DOHH2 (cell line): Measurements from ENCODE around the gene FAAH.

Experiments
- H3F3A ChIP-seq: fragments of 200-600 bp; sonication (generic), shearing (Covaris generic); 2 replicates; pipeline ENCODE4 v1.6.0; 2016; ENCODE audit warnings: antibody characterized with exemption, mild to moderate bottlenecking; ENCODE audit not compliant: control insufficient read depth, insufficient read depth
- H3K27ac ChIP-seq: fragments of 200-600 bp; sonication (generic); 2 replicates; pipeline ENCODE4 v1.5.1; 2014; ENCODE audit warnings: low read depth, mild to moderate bottlenecking, low read length, moderate library complexity
- H3K27me3 ChIP-seq: fragments of 200-600 bp; sonication (generic); 2 replicates; pipeline ENCODE4 v1.6.1; 2014; ENCODE audit warnings: mild to moderate bottlenecking, low read length, mixed read lengths; ENCODE audit not compliant: control insufficient read depth
- H3K36me3 ChIP-seq: fragments of 200-600 bp; sonication (generic); 2 replicates; pipeline ENCODE4 v1.6.1; 2014; ENCODE audit warnings: mild to moderate bottlenecking, low read length, moderate library complexity, mixed read lengths; ENCODE audit not compliant: control insufficient read depth
- H3K4me1 ChIP-seq: fragments of 200-600 bp; sonication (generic); 2 replicates; pipeline ENCODE4 v1.6.1; 2014; ENCODE audit warnings: mild to moderate bottlenecking, low read length, mixed read lengths; ENCODE audit not compliant: control insufficient read depth
- H3K4me2 ChIP-seq: fragments of 200-600 bp; sonication (generic); 2 replicates; pipeline ENCODE4 v1.6.0; 2014; ENCODE audit warnings: mild to moderate bottlenecking, low read length, moderate library complexity
- H3K4me3 ChIP-seq: fragments of 200-600 bp; sonication (generic); 2 replicates; pipeline ENCODE4 v1.5.1; 2014; ENCODE audit warnings: mild to moderate bottlenecking, low read length, mixed read lengths
- H3K79me2 ChIP-seq: fragments of 200-600 bp; sonication (generic); 2 replicates; pipeline ENCODE4 v1.6.1; 2014; ENCODE audit warnings: mild to moderate bottlenecking, low read length, mixed read lengths; ENCODE audit not compliant: control insufficient read depth
- H3K9me2 ChIP-seq: fragments of 200-600 bp; sonication (generic); replicated peaks from 2 replicates; pipeline ENCODE4 v1.6.1; 2014; ENCODE audit warnings: mild to moderate bottlenecking, low read length, mixed read lengths; ENCODE audit not compliant: control insufficient read depth
- H3K9me3 ChIP-seq: fragments of 200-600 bp; sonication (generic); 2 replicates; pipeline ENCODE4 v1.6.1; 2014; ENCODE audit warnings: antibody characterized with exemption, low read length, mixed read lengths; ENCODE audit not compliant: control insufficient read depth, insufficient read depth
- H4K20me1 ChIP-seq: fragments of 200-600 bp; sonication (generic); 2 replicates; pipeline ENCODE4 v1.6.0; 2014; ENCODE audit warnings: low read depth, mild to moderate bottlenecking, antibody characterized with exemption, low read length, moderate library complexity; ENCODE audit not compliant: control insufficient read depth, insufficient read depth
- CTCF ChIP-seq: fragments of 200-600 bp; sonication (generic); IDR thresholded peaks from one replicate; pipeline ENCODE4 v1.5.1; 2014; ENCODE audit warnings: antibody characterized with exemption, mild to moderate bottlenecking, low read depth, low read length; ENCODE audit not compliant: poor library complexity, severe bottlenecking
- EZH2phosphoT487 ChIP-seq: fragments of 200-600 bp; sonication (generic); IDR thresholded peaks from 2 replicates; pipeline ENCODE4 v1.6.1; 2017; ENCODE audit warnings: borderline replicate concordance, mild to moderate bottlenecking, antibody characterized with exemption, low read length, moderate library complexity, mixed read lengths

The FAAH gene

GRCh38 chr1:46368791-46369190 is 25.3 kb upstream of the FAAH start:
- no peaks in the 10 kb centered on the region for H3K27me3 ChIP-seq
- H3F3A ChIP-seq: peaks cover 11% of the 10 kb centered on the region
- no peaks in the 10 kb centered on the region for H3K9me2 ChIP-seq
- H3K79me2 ChIP-seq: no peaks in the 10 kb centered on the region
- H3K4me3 ChIP-seq: no peak overlapping the region
- TF ChIP-seq EZH2phosphoT487 (no peak), CTCF (no peak)
- H3K27ac ChIP-seq: no peak overlapping the region
- H3K9me3 ChIP-seq: no peaks in the 10 kb centered on the region
- peaks cover 24% of the 10 kb centered on the region for H3K36me3 ChIP-seq
- no peaks in the 10 kb centered on the region for H4K20me1 ChIP-seq
- peaks cover 32% of the 10 kb centered on the region for H3K4me1 ChIP-seq
- no peak overlapping the region for H3K4me2 ChIP-seq

GRCh38 chr1:46369542-46370213 is 24.4 kb upstream of the FAAH start:
- Histone ChIP-seq H3K4me1 (peaks cover 34% of the 10 kb centered on the region), H3K36me3 (peaks cover 22% of the 10 kb centered on the region), H3K79me2 (no peaks in the 10 kb centered on the region), H3K27me3 (no peaks in the 10 kb centered on the region), H3K27ac (no peak overlapping the region), H3K4me3 (peak overlapping the region; percentile 32), H3F3A (peaks cover 11% of the 10 kb centered on the region), H3K9me2 (no peaks in the 10 kb centered on the region), H3K4me2 (peak overlapping the region; percentile 45), H3K9me3 (no peaks in the 10 kb centered on the region), H4K20me1 (no peaks in the 10 kb centered on the region)
- no peak for TF ChIP-seq EZH2phosphoT487
- no peak for TF ChIP-seq CTCF

GRCh38 chr1:46370214-46370633 is 23.9 kb upstream of the FAAH start:
- Histone ChIP-seq H3K9me3 (no peaks in the 10 kb centered on the region), H3K36me3 (peaks cover 17% of the 10 kb centered on the region), H3K27ac (no peak overlapping the region), H3K4me2 (peak overlapping the region; percentile 45), H3K4me1 (peaks cover 34% of the 10 kb centered on the region), H3F3A (peaks cover 11% of the 10 kb centered on the region), H3K4me3 (peak overlapping the region; percentile 32), H4K20me1 (no peaks in the 10 kb centered on the region), H3K9me2 (no peaks in the 10 kb centered on the region), H3K79me2 (no peaks in the 10 kb centered on the region), H3K27me3 (no peaks in the 10 kb centered on the region)
- no peak for TF ChIP-seq CTCF
- no peak for TF ChIP-seq EZH2phosphoT487
